SK-N-SH (cell line): ENCODE data around the gene TBC1D30. TPM values are rescaled to one million over a fixed set of nuclear protein-coding genes. Genes with fewer than 3 reads are reported as not detected.

Source experiments
- CTCF ChIA-PET: fragments of 300-600, 350-600 bp; formaldehyde crosslinking; extraction: SDS; loops from one replicate; lab custom pipeline; 2021; lab: Yijun Ruan, JAX
- POLR2A ChIA-PET: fragments of 350-600 bp; sonication (Branson Sonifier 250); formaldehyde crosslinking; extraction: SDS; loops from one replicate; lab custom pipeline; 2020; ENCODE audit warnings: antibody characterized with exemption, inconsistent platforms; lab: Yijun Ruan, JAX
- DNase-seq: peaks from one replicate; pipeline ENCODE4 v3.0.0; 2012
- H2AFZ ChIP-seq: fragments of 200-600 bp; sonication (generic); 2 replicates; pipeline ENCODE4 v1.8.1; 2016; ENCODE audit warnings: antibody characterized with exemption, mild to moderate bottlenecking, low read depth
- H3F3A ChIP-seq: fragments of 200-600 bp; sonication (generic); replicated peaks from 2 replicates; pipeline ENCODE3; 2016; ENCODE audit warnings: antibody characterized with exemption, mild to moderate bottlenecking; ENCODE audit not compliant: insufficient read depth
- H3K27ac ChIP-seq, 2 experiments: fragments of 200-500 bp in 1 of 2; fragments of 200-600 bp in 1 of 2; sonication (Bioruptor generic) in 1 of 2; sonication (generic), shearing (Covaris generic) in 1 of 2; 2 replicates each; pipeline versions ENCODE4 v1.5.1 to v1.6.1; 2014 to 2016; ENCODE audit warnings: low read depth in 2 of 2, inconsistent platforms in 1 of 2, low read length in 1 of 2, mild to moderate bottlenecking in 1 of 2, mixed read lengths in 1 of 2
- H3K27me3 ChIP-seq: fragments of 200-600 bp; sonication (generic), shearing (Covaris generic); 2 replicates; pipeline ENCODE4 v1.6.1; 2016; ENCODE audit warnings: mixed run types; ENCODE audit not compliant: insufficient read depth
- H3K36me3 ChIP-seq, 2 experiments: fragments of 200-500 bp in 1 of 2; fragments of 200-600 bp in 1 of 2; sonication (Bioruptor generic) in 1 of 2; sonication (generic) in 1 of 2; replicated peaks in 1 of 2; 2 replicates each; pipeline versions ENCODE3 to v1.5.1; 2014 to 2016; ENCODE audit warnings: low read length in 1 of 2, mild to moderate bottlenecking in 1 of 2; ENCODE audit not compliant: insufficient read depth in 2 of 2, control insufficient read depth in 1 of 2
- H3K4me1 ChIP-seq, 2 experiments: fragments of 200-500 bp in 1 of 2; fragments of 200-600 bp in 1 of 2; sonication (Bioruptor generic) in 1 of 2; sonication (generic), shearing (Covaris generic) in 1 of 2; 2 replicates each; pipeline versions ENCODE4 v1.5.1 to v1.6.1; 2014 to 2016; ENCODE audit warnings: low read depth in 1 of 2, low read length in 1 of 2, mixed run types in 1 of 2; ENCODE audit not compliant: insufficient read depth in 2 of 2, control insufficient read depth in 1 of 2
- H3K4me2 ChIP-seq: fragments of 200-600 bp; sonication (generic), shearing (Covaris generic); 2 replicates; pipeline ENCODE4 v1.6.1; 2017; ENCODE audit warnings: mixed run types
- H3K4me3 ChIP-seq, 2 experiments: fragments of 200-500 bp in 1 of 2; fragments of 200-600 bp in 1 of 2; sonication (Bioruptor generic) in 1 of 2; sonication (generic), shearing (Covaris generic) in 1 of 2; 2 replicates each; pipeline versions ENCODE4 v1.5.1 to v1.8.1; 2014 to 2016; ENCODE audit warnings: low read depth in 2 of 2, inconsistent platforms in 1 of 2, low read length in 1 of 2, mild to moderate bottlenecking in 1 of 2, mixed read lengths in 1 of 2, moderate library complexity in 1 of 2
- H3K79me2 ChIP-seq: fragments of 200-600 bp; sonication (generic); 2 replicates; pipeline ENCODE4 v1.8.1; 2017; ENCODE audit warnings: mild to moderate bottlenecking; ENCODE audit not compliant: insufficient read depth
- H3K9ac ChIP-seq: fragments of 200-600 bp; sonication (generic); 2 replicates; pipeline ENCODE4 v1.6.1; 2017; ENCODE audit warnings: mixed run types
- H3K9me2 ChIP-seq: fragments of 200-600 bp; sonication (generic); 2 replicates; pipeline ENCODE4 v1.6.1; 2017; ENCODE audit warnings: mixed run types
- H3K9me3 ChIP-seq: fragments of 200-600 bp; sonication (generic); 2 replicates; pipeline ENCODE4 v1.6.1; 2017; ENCODE audit warnings: mixed run types, mild to moderate bottlenecking, moderate library complexity
- H4K20me1 ChIP-seq: fragments of 200-600 bp; sonication (generic); 2 replicates; pipeline ENCODE4 v1.6.1; 2017; ENCODE audit warnings: mild to moderate bottlenecking, mixed run types; ENCODE audit not compliant: insufficient read depth
- FOXM1 ChIP-seq: IDR thresholded peaks from 2 replicates; pipeline ENCODE4 v1.4.0; 2012; ENCODE audit warnings: low read depth, mild to moderate bottlenecking
- GABPA ChIP-seq: IDR thresholded peaks from 2 replicates; pipeline ENCODE4 v1.4.0; 2012; ENCODE audit warnings: low read depth, mild to moderate bottlenecking
- MXI1 ChIP-seq: IDR thresholded peaks from 2 replicates; pipeline ENCODE4 v1.6.1; 2012; ENCODE audit warnings: mild to moderate bottlenecking, low read depth, low read length, improper control_type of control experiment
- NFIC ChIP-seq: IDR thresholded peaks from 2 replicates; pipeline ENCODE4 v1.4.0; 2012; ENCODE audit warnings: borderline replicate concordance
- POLR2AphosphoS5 ChIP-seq: IDR thresholded peaks from 2 replicates; pipeline ENCODE4 v1.6.1; 2012; ENCODE audit warnings: low read depth, low read length
- RAD21 ChIP-seq: IDR thresholded peaks from 2 replicates; pipeline ENCODE4 v1.6.1; 2012; ENCODE audit warnings: mild to moderate bottlenecking, low read length
- RFX5 ChIP-seq: IDR thresholded peaks from 2 replicates; pipeline ENCODE4 v1.6.1; 2012; ENCODE audit warnings: mild to moderate bottlenecking, improper control_type of control experiment, low read length
- RXRA ChIP-seq: IDR thresholded peaks from 2 replicates; pipeline ENCODE4 v1.4.0; 2012; ENCODE audit warnings: low read depth, mild to moderate bottlenecking, borderline replicate concordance
- SMC3 ChIP-seq: IDR thresholded peaks from 2 replicates; pipeline ENCODE4 v1.6.1; 2012; ENCODE audit warnings: low read depth, low read length, improper control_type of control experiment
- TEAD4 ChIP-seq: IDR thresholded peaks from 2 replicates; pipeline ENCODE4 v1.4.0; 2012; ENCODE audit warnings: mild to moderate bottlenecking, borderline replicate concordance; ENCODE audit not compliant: insufficient read depth
- YY1 ChIP-seq: IDR thresholded peaks from 2 replicates; pipeline ENCODE4 v1.4.0; 2012; ENCODE audit warnings: low read depth, mild to moderate bottlenecking
- WGBS: methylation state at CpG from one replicate; pipeline ENCODE4 v1.1.6; 2017; ENCODE audit warnings: low lambda C conversion rate; 5-methylcytosine and 5-hydroxymethylcytosine counted together
- polyA plus RNA-seq, 3 experiments: library from polyadenylated mRNA; depleted of rRNA; stranded (reverse); fragments of >200 nt; gene quantifications; 2 replicates each; pipeline ENCODE4 v1.2.3, GENCODE V29; 2012
- TF ChIP-seq, protein P1 (sequence below): IDR thresholded peaks from 2 replicates; pipeline ENCODE4 v1.4.0; 2012; ENCODE audit warnings: low read depth, borderline replicate concordance
- TF ChIP-seq, protein P2 (sequence below): fragments of 150-350 bp; IDR thresholded peaks from 2 replicates; pipeline ENCODE4 v1.6.1; 2016; ENCODE audit warnings: mild to moderate bottlenecking, low read depth, low read length
- TF ChIP-seq, protein P3 (sequence below): fragments of 200-600 bp; sonication (generic); IDR thresholded peaks from 2 replicates; pipeline ENCODE4 v1.6.1; 2017; ENCODE audit warnings: antibody characterized with exemption, mild to moderate bottlenecking, moderate library complexity

Gene TBC1D30
- polyA plus RNA-seq, 1 of the 3 experiments (the other 2 are of a cell fraction): 0.23 TPM

DNA sequence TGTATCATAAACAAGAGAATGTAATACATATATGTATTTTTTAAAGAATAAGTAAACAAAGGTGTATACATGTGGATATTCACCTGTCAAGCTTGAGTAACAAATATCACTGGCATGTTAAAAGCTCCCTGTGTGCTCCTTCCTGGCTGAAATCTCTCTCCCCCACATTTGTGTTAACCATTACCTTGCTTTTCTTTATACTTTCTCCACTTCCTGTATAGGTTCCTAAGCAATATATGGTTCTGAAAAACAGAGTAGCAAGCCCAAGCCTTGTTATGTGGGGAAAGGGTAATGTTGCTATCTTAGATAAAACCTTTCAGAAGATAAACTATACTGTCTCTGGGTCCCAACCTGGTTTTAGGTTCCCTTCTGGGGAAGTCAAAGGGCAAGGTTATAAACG, 32.3 kb upstream of the TBC1D30 start:
- CTCF ChIA-PET: interaction anchor here (1.0 to 1.3 kb wide), 3 partner anchors 10 to 99 kb away, joined by 3 to 7 read pairs (median 4); no protein-coding TSS in a partner anchor
- no peak overlapping the region for H3K9ac ChIP-seq

GRCh38 chr12:64793610-64794009, 30.8 kb upstream of the TBC1D30 start:
- H3K9me2 ChIP-seq: no peaks in the 10 kb centered on the region
- WGBS: 73% methylated on average over 3 of the region's 3 CpGs
- H3K79me2 ChIP-seq: no peaks in the 10 kb centered on the region
- no peak for DNase-seq
- no peak overlapping the region for H3K4me3 ChIP-seq
- H3F3A ChIP-seq: no peaks in the 10 kb centered on the region
- H2AFZ ChIP-seq: no peak overlapping the region
- no peak overlapping the region for H3K27ac ChIP-seq
- no peaks in the 10 kb centered on the region for H3K9me3 ChIP-seq
- no peak overlapping the region for H3K4me2 ChIP-seq
- no peaks in the 10 kb centered on the region for H3K36me3 ChIP-seq
- H3K9ac ChIP-seq: no peak overlapping the region
- H4K20me1 ChIP-seq: no peaks in the 10 kb centered on the region
- H3K27me3 ChIP-seq: peaks cover 6% of the 10 kb centered on the region; the same call in 1 of the 2 replicates
- ChIA-PET CTCF (interaction anchor here (1.1 kb wide), 1 partner anchor 16 kb away, joined by 3 read pairs; no protein-coding TSS in a partner anchor), POLR2A (no interaction called here)
- no peaks in the 10 kb centered on the region for H3K4me1 ChIP-seq
- TF ChIP-seq MXI1 (no peak), RXRA (no peak), SMC3 (no peak)

More for the DNA sequence above, 32.3 kb upstream of the TBC1D30 start:
- no peaks in the 10 kb centered on the region for H4K20me1 ChIP-seq
- TF ChIP-seq, protein P1, sequence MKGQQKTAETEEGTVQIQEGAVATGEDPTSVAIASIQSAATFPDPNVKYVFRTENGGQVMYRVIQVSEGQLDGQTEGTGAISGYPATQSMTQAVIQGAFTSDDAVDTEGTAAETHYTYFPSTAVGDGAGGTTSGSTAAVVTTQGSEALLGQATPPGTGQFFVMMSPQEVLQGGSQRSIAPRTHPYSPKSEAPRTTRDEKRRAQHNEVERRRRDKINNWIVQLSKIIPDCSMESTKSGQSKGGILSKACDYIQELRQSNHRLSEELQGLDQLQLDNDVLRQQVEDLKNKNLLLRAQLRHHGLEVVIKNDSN: no peak
- TF ChIP-seq RAD21 (no peak), POLR2AphosphoS5 (no peak), RFX5 (no peak), SMC3 (no peak), RXRA (no peak), TEAD4 (no peak), GABPA (no peak), NFIC (no peak), YY1 (no peak), MXI1 (no peak), FOXM1 (no peak)
- TF ChIP-seq, protein P2, sequence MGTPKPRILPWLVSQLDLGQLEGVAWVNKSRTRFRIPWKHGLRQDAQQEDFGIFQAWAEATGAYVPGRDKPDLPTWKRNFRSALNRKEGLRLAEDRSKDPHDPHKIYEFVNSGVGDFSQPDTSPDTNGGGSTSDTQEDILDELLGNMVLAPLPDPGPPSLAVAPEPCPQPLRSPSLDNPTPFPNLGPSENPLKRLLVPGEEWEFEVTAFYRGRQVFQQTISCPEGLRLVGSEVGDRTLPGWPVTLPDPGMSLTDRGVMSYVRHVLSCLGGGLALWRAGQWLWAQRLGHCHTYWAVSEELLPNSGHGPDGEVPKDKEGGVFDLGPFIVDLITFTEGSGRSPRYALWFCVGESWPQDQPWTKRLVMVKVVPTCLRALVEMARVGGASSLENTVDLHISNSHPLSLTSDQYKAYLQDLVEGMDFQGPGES: no peak
- TF ChIP-seq, protein P3, sequence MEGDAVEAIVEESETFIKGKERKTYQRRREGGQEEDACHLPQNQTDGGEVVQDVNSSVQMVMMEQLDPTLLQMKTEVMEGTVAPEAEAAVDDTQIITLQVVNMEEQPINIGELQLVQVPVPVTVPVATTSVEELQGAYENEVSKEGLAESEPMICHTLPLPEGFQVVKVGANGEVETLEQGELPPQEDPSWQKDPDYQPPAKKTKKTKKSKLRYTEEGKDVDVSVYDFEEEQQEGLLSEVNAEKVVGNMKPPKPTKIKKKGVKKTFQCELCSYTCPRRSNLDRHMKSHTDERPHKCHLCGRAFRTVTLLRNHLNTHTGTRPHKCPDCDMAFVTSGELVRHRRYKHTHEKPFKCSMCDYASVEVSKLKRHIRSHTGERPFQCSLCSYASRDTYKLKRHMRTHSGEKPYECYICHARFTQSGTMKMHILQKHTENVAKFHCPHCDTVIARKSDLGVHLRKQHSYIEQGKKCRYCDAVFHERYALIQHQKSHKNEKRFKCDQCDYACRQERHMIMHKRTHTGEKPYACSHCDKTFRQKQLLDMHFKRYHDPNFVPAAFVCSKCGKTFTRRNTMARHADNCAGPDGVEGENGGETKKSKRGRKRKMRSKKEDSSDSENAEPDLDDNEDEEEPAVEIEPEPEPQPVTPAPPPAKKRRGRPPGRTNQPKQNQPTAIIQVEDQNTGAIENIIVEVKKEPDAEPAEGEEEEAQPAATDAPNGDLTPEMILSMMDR: no peak
- TF ChIP-seq, all 33 proteins: peak for 0
- Histone ChIP-seq H3K4me2 (no peak overlapping the region), H3K9me2 (no peaks in the 10 kb centered on the region), H3K27me3 (no peaks in the 10 kb centered on the region; the same call in 1 of the 2 replicates), H3K36me3 (no peaks in the 10 kb centered on the region), H3F3A (no peaks in the 10 kb centered on the region), H3K79me2 (no peaks in the 10 kb centered on the region), H2AFZ (no peak overlapping the region), H3K27ac (no peak overlapping the region), H3K9me3 (no peaks in the 10 kb centered on the region), H3K4me3 (no peak overlapping the region), H3K4me1 (no peaks in the 10 kb centered on the region)
- whole genome bisulfite sequencing: 0% methylated on average over 1 of the region's 1 CpG
- DNase-seq: no peak
- POLR2A ChIA-PET: no interaction called here
